Measurements from ENCODE around the gene GSTA1. TPM values are rescaled to one million over a fixed set of nuclear protein-coding genes. Genes with fewer than 3 reads are reported as not detected.
"Not testable (repeated sequence)": the region's sequence is repeated elsewhere in the genome, so short reads cannot be mapped to it uniquely, and the experiment has no call there.

The GSTA1 gene
- total RNA-seq, 1 experiment from 2014 or later = not detected

DNA sequence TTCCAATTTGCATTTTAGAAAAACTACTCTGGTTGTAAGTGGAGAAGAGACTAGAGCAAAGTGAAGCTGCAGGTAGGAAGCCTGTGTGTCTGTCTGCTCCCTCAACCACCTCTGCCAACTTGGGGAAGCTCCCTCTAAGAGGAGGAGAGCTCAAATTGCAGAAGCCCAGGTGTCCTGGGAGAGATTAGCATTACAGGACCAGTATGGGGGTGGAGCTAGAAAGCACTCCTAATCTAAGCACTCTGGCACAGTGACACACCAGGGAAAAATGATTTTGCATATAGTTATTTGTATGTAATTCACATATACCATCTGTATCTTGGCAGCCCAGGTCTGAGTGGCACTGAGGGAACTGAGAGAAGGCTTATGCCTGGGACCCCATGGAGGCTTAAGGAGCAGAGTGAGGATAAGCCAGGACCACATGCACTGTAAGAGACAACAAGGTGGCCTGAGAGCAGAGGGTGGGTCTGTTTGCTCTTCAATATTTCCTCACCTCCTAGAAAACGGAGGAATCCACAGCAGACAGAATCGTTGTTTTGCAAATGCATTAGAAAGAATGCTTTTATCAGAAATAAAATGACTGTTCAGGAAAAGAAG is 54.0 kb downstream of the GSTA1 start:
- Histone ChIP-seq H3K9ac (ENCODE audit: low read length) (no peak overlapping the region), H4K20me1 (ENCODE audit: low read length) (no peaks in the 10 kb centered on the region), H3K79me2 (ENCODE audit: low read length) (no peaks in the 10 kb centered on the region), H2AFZ (ENCODE audit: low read length) (no peak overlapping the region), H3K4me1 (ENCODE audit: insufficient read depth, low read length) (peaks cover 11% of the 10 kb centered on the region; the same call in 1 of the 2 replicates), H3K9me2 (replicated peaks; ENCODE audit: low read length) (no peaks in the 10 kb centered on the region), H3F3A (ENCODE audit: low read length, unreplicated experiment) (no peaks in the 10 kb centered on the region), H3K27ac (ENCODE audit: low read length) (no peak overlapping the region), H3K9me3 (ENCODE audit: low read length) (no peaks in the 10 kb centered on the region), H3K4me2 (ENCODE audit: low read length) (no peak overlapping the region), H3K27me3 (ENCODE audit: low read length) (no peaks in the 10 kb centered on the region), H3K4me3 (ENCODE audit: low read length) (no peak overlapping the region), H3K36me3 (ENCODE audit: low read depth, low read length) (no peaks in the 10 kb centered on the region)
- intact Hi-C loops (cut with micrococcal nuclease) = no loop called here
- CTCF ChIA-PET = no interaction called here
- POLR2A ChIA-PET (ENCODE audit: unreplicated experiment) = no interaction called here
- no TSS peak for BruUV-seq (replicated peaks)
- TF ChIP-seq EZH2phosphoT487 (IDR thresholded peaks at IDR 0.05; ENCODE audit: borderline replicate concordance, low read length) (no peak), EZH2 (IDR thresholded peaks at IDR 0.05; ENCODE audit: low read length, unreplicated experiment) (no peak), CTCF (conservative IDR thresholded peaks at IDR 0.05; ENCODE audit: low read depth, low read length) (no peak)
- peak; percentile 35; the same call in 1 of the 2 replicates for ATAC-seq
- peak; percentile 26 for DNase-seq

DNA sequence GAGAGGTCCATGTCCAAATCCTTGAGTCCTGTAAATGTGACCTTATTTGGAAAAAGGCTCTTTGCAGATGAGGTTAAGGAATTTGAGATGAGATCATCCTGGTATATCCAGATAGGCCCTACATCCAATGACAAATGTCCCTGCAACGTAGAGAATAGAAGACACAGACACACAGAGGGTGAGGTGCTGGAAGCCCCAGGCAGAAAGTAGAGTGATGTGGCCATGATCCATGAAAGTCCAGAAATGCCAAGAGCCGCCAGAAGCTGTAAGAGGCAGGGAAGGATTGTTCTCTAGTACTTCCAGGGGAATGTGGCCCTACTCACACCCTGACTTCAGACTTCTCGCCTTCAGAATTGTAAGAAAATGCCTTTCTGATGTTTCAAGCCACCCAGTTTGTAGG is 56.3 kb downstream of the GSTA1 start:
- H3K27me3 ChIP-seq (ENCODE audit: low read length); intact Hi-C loops (cut with micrococcal nuclease); H3K4me3 ChIP-seq (ENCODE audit: low read length); H4K20me1 ChIP-seq (ENCODE audit: low read length); CTCF ChIA-PET; H3K4me1 ChIP-seq (ENCODE audit: insufficient read depth, low read length); H3K9me2 ChIP-seq (replicated peaks; ENCODE audit: low read length); H3K9me3 ChIP-seq (ENCODE audit: low read length); H3K4me2 ChIP-seq (ENCODE audit: low read length); H2AFZ ChIP-seq (ENCODE audit: low read length); POLR2A ChIA-PET (ENCODE audit: unreplicated experiment); H3K36me3 ChIP-seq (ENCODE audit: low read depth, low read length); ATAC-seq; H3K27ac ChIP-seq (ENCODE audit: low read length); BruUV-seq (replicated peaks); H3K79me2 ChIP-seq (ENCODE audit: low read length); H3K9ac ChIP-seq (ENCODE audit: low read length); H3F3A ChIP-seq (ENCODE audit: low read length, unreplicated experiment): not testable (repeated sequence)
- peak; percentile 6 for DNase-seq

GRCh38 chr6:52746213-52746612 is 57.4 kb downstream of the GSTA1 start:
- intact Hi-C loops (cut with micrococcal nuclease) = no loop called here
- H3K9me3 ChIP-seq (ENCODE audit: low read length) = no peaks in the 10 kb centered on the region
- no peak overlapping the region for H2AFZ ChIP-seq (ENCODE audit: low read length)
- ChIA-PET POLR2A (ENCODE audit: unreplicated experiment) (no interaction called here), CTCF (no interaction called here)
- no peak overlapping the region for H3K27ac ChIP-seq (ENCODE audit: low read length)
- ATAC-seq = no peak
- peaks cover 17% of the 10 kb centered on the region for H3K4me1 ChIP-seq (ENCODE audit: insufficient read depth, low read length)
- no peak for DNase-seq
- TF ChIP-seq EZH2 (IDR thresholded peaks at IDR 0.05; ENCODE audit: low read length, unreplicated experiment) (no peak), EZH2phosphoT487 (IDR thresholded peaks at IDR 0.05; ENCODE audit: borderline replicate concordance, low read length) (no peak), CTCF (conservative IDR thresholded peaks at IDR 0.05; ENCODE audit: low read depth, low read length) (no peak)
- H3K9ac ChIP-seq (ENCODE audit: low read length) = no peak overlapping the region
- H3K4me2 ChIP-seq (ENCODE audit: low read length) = no peak overlapping the region
- no peaks in the 10 kb centered on the region for H3K36me3 ChIP-seq (ENCODE audit: low read depth, low read length)
- no peaks in the 10 kb centered on the region for H4K20me1 ChIP-seq (ENCODE audit: low read length)
- H3K9me2 ChIP-seq (replicated peaks; ENCODE audit: low read length) = no peaks in the 10 kb centered on the region
- H3F3A ChIP-seq (ENCODE audit: low read length, unreplicated experiment) = no peaks in the 10 kb centered on the region
- no peaks in the 10 kb centered on the region for H3K27me3 ChIP-seq (ENCODE audit: low read length)
- no peak overlapping the region for H3K4me3 ChIP-seq (ENCODE audit: low read length)
- no peaks in the 10 kb centered on the region for H3K79me2 ChIP-seq (ENCODE audit: low read length)
- no TSS peak for BruUV-seq (replicated peaks)

All from PC-3 (cell line).